Coronary artery (tissue), 2 donors: Measurements from ENCODE around the gene IL20RB.
"Not testable (repeated sequence)": the region's sequence is repeated elsewhere in the genome, so short reads cannot be mapped to it uniquely, and the experiment has no call there.

Source experiments
- DNase-seq: peaks from one replicate; pipeline ENCODE4 v3.0.0-alpha.2; 2017; ENCODE audit warnings: low spot score
- H3K27ac ChIP-seq, 2 donors: fragments of 200-600 bp; sonication (generic); one replicate each; pipeline ENCODE4 v1.5.1; 2016 to 2019
- H3K4me3 ChIP-seq: fragments of 200-600 bp; sonication (generic); 2 replicates; pipeline ENCODE4 v1.5.1; 2016; ENCODE audit warnings: mild to moderate bottlenecking, moderate library complexity
- CTCF ChIP-seq: fragments of 200-600 bp; sonication (generic); IDR thresholded peaks from one replicate; pipeline ENCODE4 v1.5.1; 2019; ENCODE audit warnings: antibody characterized with exemption

The IL20RB gene

GRCh38 chr3:136960838-136961836 lies 3.4 kb downstream of the IL20RB start:
- no peak for TF ChIP-seq CTCF
- no peak for DNase-seq
- Histone ChIP-seq H3K27ac (no peak overlapping the region), H3K4me3 (no peak overlapping the region)

- no peak for DNase-seq
- TF ChIP-seq CTCF, result no peak
- H3K4me3 ChIP-seq, result no peak overlapping the region
- H3K27ac ChIP-seq, result no peak overlapping the region
Observed at GRCh38 chr3:136962927-136963326, 5.1 kb downstream of the IL20RB start.

GRCh38 chr3:136969539-136969938 lies 11.8 kb downstream of the IL20RB start:
- not testable (repeated sequence) for H3K4me3 ChIP-seq, DNase-seq, H3K27ac ChIP-seq

GRCh38 chr3:136973352-136973751 lies 15.6 kb downstream of the IL20RB start:
- TF ChIP-seq CTCF, result no peak
- Histone ChIP-seq H3K4me3 (no peak overlapping the region), H3K27ac (no peak overlapping the region)
- DNase-seq, result no peak

- no peak overlapping the region for H3K27ac ChIP-seq
- H3K4me3 ChIP-seq, result no peak overlapping the region
- no peak for DNase-seq
- TF ChIP-seq CTCF, result no peak
Observed at GRCh38 chr3:136974670-136975069, 16.9 kb downstream of the IL20RB start.

- no peak overlapping the region for H3K4me3 ChIP-seq
- H3K27ac ChIP-seq, result no peak overlapping the region
- no peak for DNase-seq
Observed at GRCh38 chr3:136979204-136979603, 21.4 kb downstream of the IL20RB start.

GRCh38 chr3:136979684-136980083 lies 21.9 kb downstream of the IL20RB start:
- Histone ChIP-seq H3K4me3 (no peak overlapping the region), H3K27ac (no peak overlapping the region)
- no peak for TF ChIP-seq CTCF
- no peak for DNase-seq

More at GRCh38 chr3:136979204-136979603, 21.4 kb downstream of the IL20RB start:
- no peak for TF ChIP-seq CTCF
